NCI-H2107 (cell line): ENCODE measurements around the gene KLRC2.
"Not testable (repeated sequence)": the region's sequence is repeated elsewhere in the genome, so short reads cannot be mapped to it uniquely, and the experiment has no call there.

Experiments used
- DNase-seq: peaks from one replicate; lab custom pipeline; 2025; lab: John Stamatoyannopoulos, UW

Gene KLRC2

GRCh38 chr12:10435816-10436215 is at the start of gene KLRC2:
KLRC2 (minus strand) TSS chr12:10436010; CDS start chr12:10435986, 24 bp downstream.
- not testable (repeated sequence) for DNase-seq

- DNase-seq: not testable (repeated sequence)
Measured at GRCh38 chr12:10481901-10482300, 46.1 kb upstream of the KLRC2 start.

GRCh38 chr12:10472808-10473207 is 37.0 kb upstream of the KLRC2 start:
- not testable (repeated sequence) for DNase-seq

- no peak for DNase-seq
Measured at GRCh38 chr12:10469701-10470100, 33.9 kb upstream of the KLRC2 start.

- no peak for DNase-seq
Measured at GRCh38 chr12:10466311-10466710, 30.5 kb upstream of the KLRC2 start.

- DNase-seq: no peak
Measured at GRCh38 chr12:10457760-10458159, 21.9 kb upstream of the KLRC2 start.

- no peak for DNase-seq
Measured at GRCh38 chr12:10456856-10457255, 21.0 kb upstream of the KLRC2 start.

- DNase-seq: no peak
Measured at GRCh38 chr12:10455766-10456165, 20.0 kb upstream of the KLRC2 start.

GRCh38 chr12:10454531-10454930 is 18.7 kb upstream of the KLRC2 start:
- DNase-seq: no peak

GRCh38 chr12:10453156-10453555 is 17.3 kb upstream of the KLRC2 start, which contains the start of gene KLRC1:
KLRC1 (minus strand) TSS chr12:10453377; CDS start chr12:10451156, 2,221 bp downstream.
- no peak for DNase-seq

- no peak for DNase-seq
Measured at GRCh38 chr12:10448236-10448635, 12.4 kb upstream of the KLRC2 start.

- DNase-seq: not testable (repeated sequence)
Measured at GRCh38 chr12:10446052-10446451, 10.2 kb upstream of the KLRC2 start.

- not testable (repeated sequence) for DNase-seq
Measured at GRCh38 chr12:10441144-10441543, 5.3 kb upstream of the KLRC2 start.

GRCh38 chr12:10439608-10440274 is 3.9 kb upstream of the KLRC2 start:
- not testable (repeated sequence) for DNase-seq

- not testable (repeated sequence) for DNase-seq
Measured at GRCh38 chr12:10437601-10438000, 1.8 kb upstream of the KLRC2 start.

- not testable (repeated sequence) for DNase-seq
Measured at GRCh38 chr12:10430623-10431022, 5.2 kb downstream of the KLRC2 start.

GRCh38 chr12:10425938-10426337 is 9.9 kb downstream of the KLRC2 start:
- DNase-seq: not testable (repeated sequence)

- DNase-seq: not testable (repeated sequence)
Measured at GRCh38 chr12:10424260-10424899, 11.4 kb downstream of the KLRC2 start.

GRCh38 chr12:10422159-10422558 is 13.7 kb downstream of the KLRC2 start:
- DNase-seq: not testable (repeated sequence)

- DNase-seq: not testable (repeated sequence)
Measured at GRCh38 chr12:10420334-10420733, 15.5 kb downstream of the KLRC2 start, which contains the start of gene KLRC3. KLRC3 (minus strand) TSS chr12:10420595; CDS start chr12:10420550, 45 bp downstream.

- DNase-seq: no peak
Measured at GRCh38 chr12:10409392-10409791, 26.4 kb downstream of the KLRC2 start, which contains the start of gene KLRC4. KLRC4 (minus strand) TSS chr12:10409757; CDS start chr12:10409575, 182 bp downstream.

GRCh38 chr12:10408842-10409241 is 27.0 kb downstream of the KLRC2 start:
- no peak for DNase-seq

GRCh38 chr12:10406725-10407124 is 29.1 kb downstream of the KLRC2 start:
- no peak for DNase-seq
